ENCODE data around the gene COQ8A.

COQ8A gene

DNA sequence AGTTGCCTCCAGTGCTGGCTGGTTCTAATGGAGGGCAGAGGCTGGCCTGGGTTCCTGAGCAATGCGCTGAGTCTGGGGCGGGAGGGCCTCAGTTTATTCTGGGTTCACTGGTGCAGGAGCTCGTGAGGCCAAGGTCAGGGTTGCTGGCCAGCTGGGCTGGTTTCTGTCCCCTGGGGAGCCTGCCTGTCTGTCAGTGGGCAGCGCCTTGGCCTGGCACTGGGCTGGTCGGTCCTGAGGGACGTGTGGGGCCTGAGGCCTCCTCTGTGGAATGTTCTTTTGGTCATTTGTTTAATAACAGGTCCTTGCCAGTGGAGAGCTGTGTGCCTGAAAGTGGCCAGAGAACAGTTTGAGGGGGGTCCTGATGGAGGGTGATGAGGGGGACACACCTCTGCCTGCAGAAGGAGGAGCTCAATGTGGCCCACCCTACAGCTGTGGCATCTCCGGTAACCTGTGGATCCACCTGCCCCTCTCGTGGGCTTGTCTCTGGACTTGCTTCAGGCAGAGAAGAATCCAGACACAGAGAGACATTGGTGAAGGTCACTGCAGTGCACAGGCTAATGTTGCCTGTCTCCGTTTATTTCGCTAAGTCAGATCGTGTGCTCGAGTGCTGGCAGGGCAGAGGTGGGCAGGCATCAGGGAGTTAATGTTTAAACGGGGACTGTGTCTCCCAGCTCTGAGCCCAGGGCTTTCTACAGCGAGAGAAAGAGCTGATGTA lies 34.6 kb downstream of the COQ8A start:
- DNase-seq, result no peak

DNA sequence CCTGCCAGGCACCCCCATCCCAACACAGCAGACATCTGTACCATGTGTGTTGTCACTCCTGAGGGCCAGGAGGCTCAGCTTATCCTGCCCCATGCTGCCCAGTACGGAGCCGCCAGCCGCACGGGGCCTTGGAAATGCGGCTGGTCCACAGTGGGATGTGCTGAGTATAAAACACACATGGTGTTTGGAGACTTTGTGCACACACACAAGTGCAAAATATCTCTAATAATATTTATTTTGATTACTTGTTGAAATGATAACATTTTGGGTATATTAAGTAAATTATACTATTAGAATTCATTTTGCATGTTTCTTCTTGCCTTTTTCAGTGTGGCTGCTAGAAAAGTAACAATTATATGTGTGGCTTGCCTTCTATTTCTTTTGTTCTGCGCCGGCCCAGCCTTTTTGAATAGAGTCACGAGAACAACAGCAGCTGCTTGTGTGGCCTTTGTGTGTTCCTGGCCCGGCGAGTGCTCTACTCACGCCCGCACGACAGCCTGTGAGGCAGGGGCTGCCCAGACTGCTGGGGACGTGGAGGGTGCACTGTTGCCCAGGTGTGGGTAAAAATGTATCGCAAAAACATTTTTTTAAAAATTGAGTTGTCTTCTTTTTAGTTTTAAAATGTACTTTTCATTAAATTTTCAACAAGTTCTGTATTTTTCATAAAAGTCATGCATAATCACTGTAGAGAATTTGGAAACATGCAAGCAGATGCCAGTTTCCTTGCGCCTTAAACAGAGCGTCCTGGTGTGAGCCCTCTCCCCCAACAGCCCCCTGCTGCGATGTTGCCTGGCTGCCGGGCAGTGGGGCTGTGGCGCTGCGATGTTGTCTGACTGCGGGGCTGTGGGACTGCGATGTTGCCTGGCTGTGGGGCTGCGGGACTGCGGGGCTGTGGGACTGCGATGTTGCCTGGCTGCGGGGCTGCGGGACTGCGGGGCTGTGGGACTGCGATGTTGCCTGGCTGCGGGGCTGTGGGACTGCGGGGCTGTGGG lies 35.5 kb downstream of the COQ8A start:
- no peak for DNase-seq

DNA sequence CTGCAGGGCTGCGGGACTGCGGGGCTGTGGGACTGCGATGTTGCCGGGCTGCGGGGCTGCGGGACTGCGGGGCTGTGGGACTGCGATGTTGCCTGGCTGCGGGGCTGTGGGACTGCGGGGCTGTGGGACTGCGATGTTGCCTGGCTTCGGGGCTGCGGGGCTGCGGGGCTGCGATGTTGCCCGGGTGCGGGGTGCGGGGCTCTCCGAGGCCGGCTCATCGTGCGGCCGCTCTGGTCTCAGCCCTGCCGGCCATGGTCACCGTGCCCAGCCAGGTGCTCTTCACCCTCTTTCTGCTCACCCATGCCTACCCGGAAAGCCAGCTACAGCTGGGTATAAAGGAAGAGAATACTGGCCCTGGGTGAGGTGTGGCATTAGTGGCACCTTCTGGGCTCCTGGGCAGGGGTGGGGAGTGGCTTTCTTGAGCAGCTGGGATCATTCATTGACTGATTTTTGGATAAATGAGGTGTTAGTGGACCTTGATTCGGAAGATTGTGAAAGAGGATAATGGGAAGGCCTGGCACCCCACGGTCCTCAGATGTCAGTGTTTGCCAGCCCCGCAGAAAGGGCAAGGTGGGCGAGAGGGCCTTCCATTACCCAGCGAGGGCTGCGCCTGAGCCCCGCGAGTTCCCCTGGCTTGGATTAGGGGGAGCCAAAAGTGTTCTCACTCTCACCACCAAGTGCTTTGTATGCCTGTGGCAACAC lies 36.3 kb downstream of the COQ8A start:
- no peak for DNase-seq

DNA sequence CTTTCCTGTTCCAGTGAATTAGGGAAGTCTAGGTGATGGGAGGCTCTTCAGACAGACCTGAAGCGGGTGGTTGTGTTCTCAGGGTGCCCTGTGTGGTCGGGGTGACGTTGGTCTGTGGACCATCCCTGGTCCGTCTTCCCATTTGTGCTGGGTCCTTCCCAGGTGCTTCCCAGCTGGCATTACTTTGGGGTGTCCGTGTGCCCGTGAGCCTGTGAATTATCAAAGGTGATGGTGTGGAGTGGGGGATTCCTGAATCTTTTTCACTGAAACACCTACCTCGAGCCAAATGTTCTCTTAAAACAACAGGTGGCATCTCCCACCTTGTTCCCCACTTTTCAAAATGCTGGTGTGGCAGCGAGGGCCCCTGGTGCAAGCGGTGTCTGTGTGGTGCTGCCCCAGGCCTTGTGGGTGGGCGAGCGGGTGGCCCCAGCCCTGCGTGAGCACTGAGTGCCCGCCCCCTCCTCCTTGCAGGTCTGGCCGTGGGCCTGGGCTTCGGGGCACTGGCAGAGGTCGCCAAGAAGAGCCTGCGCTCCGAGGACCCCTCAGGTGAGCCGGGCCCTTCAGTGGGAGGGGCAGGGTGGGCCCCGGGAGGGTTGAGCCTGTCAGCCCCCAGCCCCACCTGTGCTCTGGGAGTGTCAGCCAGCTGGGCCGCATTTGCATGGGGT lies 37.0 kb downstream of the COQ8A start:
- DNase-seq, result no peak

DNA sequence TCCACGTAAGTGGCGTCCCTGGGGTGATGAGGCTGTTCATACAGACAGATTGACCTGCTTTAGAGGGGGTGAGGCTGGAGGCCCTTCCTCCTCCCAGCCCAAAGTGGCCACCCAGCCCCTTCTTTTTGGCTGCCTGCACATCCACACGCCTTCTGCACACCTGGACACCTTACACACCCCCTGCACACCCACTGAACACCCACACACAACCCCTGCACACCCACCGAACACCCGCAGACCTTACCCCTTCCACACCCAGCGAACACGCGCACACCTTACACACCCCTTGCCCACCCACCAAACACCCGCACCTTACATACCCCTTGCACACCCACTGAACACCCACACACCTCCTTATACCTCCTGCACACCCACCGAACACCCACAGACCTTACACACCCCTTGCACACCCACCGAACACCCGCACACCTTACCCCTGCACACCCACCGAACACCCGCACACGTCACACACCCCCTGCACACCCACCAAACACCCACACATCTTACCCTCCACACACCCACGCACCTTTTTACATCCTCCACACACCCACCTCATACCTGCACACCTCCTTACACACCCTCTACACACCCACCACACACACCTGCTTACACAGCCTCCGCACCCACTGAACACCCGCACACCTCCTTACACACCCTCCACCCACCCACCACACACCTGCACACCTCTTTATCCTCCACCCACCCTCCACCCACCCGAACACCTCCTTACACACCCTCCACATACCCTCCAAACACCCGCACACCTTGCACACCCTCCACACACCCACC lies 37.7 kb downstream of the COQ8A start:
- no peak for DNase-seq

DNA sequence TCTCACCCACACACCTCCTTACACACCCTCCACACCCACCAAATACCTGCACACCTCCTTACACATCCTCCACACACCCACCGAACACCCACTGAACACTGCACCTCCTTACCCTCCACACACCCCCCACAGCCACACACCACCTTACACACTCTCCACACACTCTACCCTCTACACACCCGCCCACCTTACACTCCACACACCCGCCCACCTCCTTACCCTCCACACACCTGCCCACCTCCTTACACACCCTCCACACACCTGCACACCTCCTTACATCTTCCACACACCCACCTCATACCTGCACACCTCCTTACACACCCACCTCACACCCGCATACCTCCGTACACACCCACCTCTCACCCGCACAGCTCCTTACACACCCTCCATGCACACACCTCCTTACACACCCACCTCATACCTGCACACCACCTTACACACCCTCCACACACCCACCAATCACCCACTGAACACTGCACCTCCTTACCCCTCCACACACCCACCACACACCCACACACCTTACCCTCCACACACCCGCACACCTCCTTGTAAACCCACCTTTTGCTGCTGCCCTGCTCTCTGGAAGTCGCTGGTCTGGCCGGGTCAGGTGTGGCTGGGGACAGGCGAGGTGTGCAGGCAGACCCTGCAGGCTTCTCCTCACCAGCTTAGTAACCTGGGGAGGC lies 38.5 kb downstream of the COQ8A start:
- no peak for DNase-seq

DNA sequence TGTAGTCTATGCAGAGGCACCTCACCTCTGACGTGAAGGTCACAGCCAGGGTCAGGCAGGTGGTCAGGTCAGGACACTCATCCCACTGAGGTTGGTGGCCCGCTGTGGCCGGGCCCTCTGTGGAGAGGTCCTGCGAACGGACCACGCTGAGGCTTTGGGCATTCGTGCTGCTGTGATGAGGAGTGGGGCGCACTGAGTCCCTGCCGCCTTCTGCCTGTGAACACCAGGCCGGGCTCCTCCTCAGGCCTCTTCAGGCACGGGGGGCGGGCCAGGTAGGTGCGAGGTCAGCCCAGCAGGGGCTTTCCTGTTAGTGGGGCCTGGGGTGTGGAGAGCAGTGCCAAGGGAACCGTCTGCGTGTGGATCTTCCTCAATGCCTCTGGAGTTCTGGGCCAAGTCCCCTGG lies 39.0 kb downstream of the COQ8A start:
- no peak for DNase-seq

DNA sequence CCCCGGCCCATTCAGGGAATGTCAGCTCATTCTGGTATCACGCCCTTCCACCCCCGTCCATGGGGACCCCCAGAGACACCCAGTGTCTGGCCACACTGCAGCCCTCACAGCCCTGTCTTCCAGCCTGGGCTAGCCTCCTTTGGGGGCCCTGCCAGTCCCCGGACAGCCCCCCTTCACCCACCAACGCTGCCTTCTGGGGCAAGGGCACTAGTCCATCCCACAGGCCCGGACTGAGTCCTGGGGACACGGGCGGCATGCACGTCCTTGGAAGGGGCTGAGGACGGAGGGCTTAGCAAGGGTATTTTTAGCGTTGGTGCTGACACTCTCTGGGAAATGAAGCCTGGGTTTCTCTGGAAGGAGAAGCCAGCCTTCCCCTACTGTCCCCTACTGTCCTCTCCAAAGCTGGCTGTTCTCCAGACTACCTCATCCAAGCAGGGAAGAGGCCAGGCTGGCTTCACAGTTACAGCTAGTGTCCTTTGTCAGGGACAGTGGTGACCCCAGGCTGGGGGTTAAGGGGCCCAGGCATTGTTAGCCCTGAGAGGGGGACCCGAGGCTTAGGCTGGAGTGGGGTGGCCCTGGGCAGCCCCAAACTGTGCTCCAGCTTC lies 39.5 kb downstream of the COQ8A start:
- no peak for DNase-seq

DNA sequence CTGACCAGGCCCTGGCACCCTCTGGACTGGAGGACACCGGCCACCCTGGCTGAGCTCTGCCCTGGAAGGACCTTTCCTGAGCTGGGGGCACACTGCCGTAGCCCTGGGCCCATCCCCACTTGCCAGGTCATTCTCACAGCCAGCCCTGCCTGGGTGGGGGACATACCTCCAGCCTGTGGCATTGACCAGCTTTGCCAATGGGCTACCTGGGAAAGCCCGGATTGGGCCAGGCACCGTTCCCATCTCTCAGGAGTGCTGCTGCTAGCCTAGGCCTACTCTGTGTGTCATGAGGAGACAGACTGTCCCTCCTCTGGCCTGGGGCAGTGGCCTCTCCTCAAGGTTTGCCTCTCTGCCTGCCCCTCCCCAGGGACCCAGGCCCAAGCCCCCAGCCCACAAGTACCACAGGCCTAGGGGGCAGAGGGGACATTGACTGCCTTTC lies 40.0 kb downstream of the COQ8A start:
- DNase-seq, result no peak

DNA sequence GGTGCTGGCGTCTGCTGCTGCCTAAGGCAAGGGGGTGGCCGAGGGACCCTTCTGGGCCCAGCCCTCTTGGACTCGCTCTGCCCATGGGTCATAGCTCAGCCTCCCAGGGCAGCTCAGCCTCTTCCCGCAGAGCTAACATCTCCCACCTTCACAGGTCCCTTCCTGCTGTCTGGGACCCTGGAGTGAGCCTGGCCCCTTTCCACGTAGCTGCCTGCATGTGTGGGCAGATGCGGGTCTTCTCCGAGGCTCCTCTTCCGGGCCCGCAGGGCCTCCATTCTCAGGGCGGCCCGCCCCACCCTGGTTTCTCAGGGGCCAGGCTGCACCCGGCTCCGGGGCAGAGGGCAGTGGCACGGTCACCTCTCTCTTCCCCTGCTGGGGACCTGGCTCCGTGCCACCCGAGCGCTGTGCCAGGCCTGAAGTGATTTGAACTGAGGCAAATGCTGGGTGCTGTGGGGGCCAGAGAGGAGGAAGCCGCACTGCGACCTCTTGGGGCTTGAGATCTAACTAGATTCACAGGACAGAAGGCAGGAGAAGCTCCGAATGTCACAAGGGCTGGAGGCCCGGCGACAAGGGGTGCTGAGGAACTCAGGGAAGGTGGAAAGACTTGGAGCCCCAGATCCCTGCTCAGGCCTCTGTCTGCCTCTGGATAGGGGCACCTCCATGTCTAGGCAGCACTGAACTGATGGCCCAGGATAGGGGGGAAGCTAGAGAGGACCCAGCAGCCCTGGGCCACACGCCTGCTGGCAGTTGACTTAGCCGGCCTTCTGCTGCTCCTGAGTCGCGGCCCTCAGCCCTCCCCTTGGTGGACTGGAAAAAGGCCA lies 40.7 kb downstream of the COQ8A start:
- no peak for DNase-seq

DNA sequence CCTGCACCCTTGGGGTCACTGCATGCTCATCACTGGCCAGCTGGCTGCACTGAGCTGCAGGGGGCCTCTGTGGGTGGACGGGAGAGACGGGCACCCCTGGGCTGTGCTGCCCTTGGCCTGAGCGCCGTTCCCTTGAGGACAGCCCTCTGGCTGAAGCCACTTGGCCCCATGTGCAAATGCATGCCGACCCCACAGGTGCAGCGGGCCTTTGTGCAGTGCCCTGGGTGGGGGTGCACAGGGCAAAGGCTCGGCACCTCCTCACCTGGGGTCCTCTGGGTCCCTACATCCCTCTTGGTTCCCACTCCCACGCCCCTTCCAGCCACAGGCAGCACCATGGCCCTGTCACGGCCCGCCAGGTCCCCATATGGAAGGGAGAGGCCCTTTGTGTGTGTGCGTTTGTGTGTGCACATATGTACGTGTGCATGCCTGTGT lies 41.3 kb downstream of the COQ8A start:
- no peak for DNase-seq

DNA sequence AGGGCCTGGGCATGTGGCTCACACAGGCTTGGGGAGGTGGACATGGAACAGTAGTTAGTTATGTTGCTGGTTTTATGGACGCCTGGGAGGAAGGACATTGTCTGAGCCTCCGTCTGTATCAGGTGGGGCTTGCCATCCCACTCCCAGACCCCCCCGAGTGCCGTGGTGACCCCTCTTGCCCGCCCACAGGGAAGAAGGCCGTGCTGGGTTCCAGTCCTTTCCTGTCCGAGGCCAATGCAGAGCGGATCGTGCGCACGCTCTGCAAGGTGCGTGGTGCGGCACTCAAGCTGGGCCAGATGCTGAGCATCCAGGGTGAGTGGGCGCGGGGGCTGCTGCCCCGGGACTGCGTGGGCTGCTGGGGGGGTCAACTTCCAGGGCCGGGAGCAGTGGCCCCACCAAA lies 41.7 kb downstream of the COQ8A start:
- DNase-seq, result no peak

DNA sequence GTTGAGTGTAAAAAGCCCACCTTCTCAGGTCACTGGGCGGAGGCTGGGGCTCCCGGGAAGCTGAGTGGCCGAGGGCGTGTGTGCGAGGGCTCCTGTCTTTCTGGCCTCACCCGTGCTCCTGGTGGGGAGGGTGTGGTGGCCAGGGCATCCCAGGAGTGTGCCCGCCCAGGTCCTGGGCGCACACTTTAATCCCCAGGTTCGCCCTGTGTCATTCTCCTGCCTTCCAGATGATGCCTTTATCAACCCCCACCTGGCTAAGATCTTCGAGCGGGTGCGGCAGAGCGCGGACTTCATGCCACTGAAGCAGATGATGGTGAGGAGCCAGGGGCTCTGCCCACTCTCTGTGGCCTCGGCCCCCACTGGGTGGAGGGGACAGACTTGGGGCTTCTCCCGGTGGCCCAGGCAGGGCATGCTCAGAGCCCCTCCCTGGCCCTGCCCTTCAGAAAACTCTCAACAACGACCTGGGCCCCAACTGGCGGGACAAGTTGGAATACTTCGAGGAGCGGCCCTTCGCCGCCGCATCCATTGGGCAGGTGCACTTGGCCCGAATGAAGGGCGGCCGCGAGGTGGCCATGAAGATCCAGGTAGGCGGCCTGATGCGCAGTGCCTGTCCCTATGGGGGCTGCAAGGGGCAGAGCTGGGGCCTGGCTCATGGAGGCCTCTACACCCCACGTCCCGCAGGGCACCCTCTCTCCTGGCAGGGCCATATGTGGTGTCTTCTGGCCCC lies 42.5 kb downstream of the COQ8A start:
- DNase-seq, result no peak

DNA sequence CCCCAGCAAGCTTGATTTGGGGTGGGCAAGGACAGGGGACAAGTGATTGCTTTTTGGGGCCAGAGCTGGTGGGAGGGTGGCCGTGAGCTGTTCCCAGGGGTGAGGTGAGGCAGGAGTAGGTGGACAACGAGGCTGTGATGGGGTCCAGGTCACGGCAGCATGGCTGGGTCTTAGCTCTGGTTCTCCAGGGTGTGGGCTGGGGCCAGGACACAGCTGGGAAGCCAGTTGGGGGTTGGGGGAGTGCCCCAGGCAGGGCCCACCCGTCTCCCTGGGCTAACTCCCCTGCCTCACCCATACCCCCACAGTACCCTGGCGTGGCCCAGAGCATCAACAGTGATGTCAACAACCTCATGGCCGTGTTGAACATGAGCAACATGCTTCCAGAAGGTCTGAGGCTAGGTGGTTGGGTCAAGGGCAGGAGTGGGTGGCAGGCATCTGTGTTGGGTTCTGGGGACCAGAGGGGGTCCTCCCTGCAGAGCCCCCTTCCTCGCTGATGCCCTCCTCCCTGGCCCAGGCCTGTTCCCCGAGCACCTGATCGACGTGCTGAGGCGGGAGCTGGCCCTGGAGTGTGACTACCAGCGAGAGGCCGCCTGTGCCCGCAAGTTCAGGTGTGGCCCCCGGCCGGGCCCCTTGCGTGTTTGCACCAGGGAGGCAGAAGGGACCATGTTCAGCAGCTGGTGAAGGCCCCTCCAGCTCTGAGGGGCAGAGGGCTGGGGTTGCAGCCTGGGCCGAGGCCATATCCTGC lies 43.3 kb downstream of the COQ8A start:
- DNase-seq, result no peak

DNA sequence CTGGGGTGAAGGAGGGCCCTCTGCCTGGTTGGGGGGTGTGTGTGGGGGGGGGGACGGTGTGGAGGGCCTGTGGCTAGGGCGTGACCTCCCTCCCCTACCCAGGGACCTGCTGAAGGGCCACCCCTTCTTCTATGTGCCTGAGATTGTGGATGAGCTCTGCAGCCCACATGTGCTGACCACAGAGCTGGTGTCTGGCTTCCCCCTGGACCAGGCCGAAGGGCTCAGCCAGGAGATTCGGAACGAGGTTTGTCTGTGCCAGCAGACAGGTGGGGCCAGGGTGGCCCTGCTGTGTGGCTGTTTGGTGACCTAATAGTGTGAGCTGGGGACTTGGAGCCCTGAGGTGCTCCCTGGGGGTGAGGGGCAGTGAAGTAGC lies 43.9 kb downstream of the COQ8A start:
- no peak for DNase-seq

DNA sequence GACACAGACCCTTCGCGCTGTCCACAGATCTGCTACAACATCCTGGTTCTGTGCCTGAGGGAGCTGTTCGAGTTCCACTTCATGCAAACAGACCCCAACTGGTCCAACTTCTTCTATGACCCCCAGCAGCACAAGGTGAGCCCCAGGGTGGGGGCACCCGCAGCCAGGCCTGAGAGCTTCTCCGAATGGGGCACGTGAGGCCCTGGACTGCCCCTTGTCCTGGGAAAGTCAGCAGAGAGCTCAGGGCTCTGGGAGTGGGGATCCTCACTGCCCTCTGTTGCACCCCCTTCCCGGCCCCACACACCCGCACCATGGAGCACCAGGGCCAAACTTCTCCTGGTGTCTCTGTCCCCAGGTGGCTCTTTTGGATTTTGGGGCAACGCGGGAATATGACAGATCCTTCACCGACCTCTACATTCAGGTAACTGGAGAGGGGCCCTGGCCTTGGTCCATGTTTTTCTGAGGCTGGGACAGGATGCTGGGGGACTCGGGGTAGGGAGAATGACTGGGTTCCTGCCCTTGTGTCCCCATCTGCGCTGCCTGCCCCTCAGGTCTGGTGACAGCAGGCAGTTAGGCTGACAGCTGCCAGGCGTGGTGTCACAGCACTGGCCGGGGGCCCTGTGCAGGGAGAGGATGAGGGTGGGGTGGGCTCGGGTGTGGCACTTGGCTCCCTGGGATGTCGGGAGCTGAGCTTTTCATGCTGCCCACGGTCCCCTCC lies 44.6 kb downstream of the COQ8A start:
- no peak for DNase-seq

DNA sequence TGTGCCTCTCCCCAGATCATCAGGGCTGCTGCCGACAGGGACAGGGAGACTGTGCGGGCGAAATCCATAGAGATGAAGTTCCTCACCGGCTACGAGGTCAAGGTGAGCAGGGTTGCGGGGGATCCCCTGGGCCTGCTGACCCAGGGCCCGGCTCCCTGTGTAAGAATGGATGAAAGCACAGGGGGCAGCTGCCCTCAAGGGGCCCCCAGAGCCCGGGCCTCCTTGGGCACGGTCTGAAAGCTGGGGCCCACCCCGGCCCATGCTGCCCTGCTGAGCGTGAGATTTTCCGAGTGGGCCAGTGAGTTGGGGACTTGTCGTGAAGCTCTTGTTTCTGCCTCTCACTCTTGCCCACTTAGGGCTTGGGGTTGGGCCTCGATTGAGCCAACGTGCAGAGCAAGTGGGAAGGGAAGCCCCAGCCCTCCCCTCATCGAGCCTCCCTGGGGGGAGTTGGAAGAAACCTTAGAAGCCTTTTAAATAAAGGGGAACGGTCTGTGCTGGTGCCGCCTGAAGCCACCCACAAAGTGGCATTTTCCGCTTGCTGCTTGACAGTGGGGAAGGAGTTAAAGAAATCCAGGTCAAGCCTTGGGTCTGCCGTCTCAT lies 45.2 kb downstream of the COQ8A start:
- no peak for DNase-seq
